Loucy (cell line): ENCODE data around the gene ACSF3.
"Not testable (repeated sequence)": the region's sequence is repeated elsewhere in the genome, so short reads cannot be mapped to it uniquely, and the experiment has no call there.

Source experiments
- EZH2phosphoT487 ChIP-seq: fragments of 200-600 bp; IDR thresholded peaks from 2 replicates; pipeline ENCODE4 v1.6.1; 2018; ENCODE audit warnings: antibody characterized with exemption, mild to moderate bottlenecking, moderate library complexity, borderline replicate concordance
- TF ChIP-seq, protein P1 (sequence below): fragments of 200-600 bp; sonication (generic); conservative IDR thresholded peaks from 2 replicates; pipeline ENCODE4 v1.5.1; 2014; ENCODE audit warnings: mild to moderate bottlenecking, antibody characterized with exemption, low read length

- TF ChIP-seq, protein P1, sequence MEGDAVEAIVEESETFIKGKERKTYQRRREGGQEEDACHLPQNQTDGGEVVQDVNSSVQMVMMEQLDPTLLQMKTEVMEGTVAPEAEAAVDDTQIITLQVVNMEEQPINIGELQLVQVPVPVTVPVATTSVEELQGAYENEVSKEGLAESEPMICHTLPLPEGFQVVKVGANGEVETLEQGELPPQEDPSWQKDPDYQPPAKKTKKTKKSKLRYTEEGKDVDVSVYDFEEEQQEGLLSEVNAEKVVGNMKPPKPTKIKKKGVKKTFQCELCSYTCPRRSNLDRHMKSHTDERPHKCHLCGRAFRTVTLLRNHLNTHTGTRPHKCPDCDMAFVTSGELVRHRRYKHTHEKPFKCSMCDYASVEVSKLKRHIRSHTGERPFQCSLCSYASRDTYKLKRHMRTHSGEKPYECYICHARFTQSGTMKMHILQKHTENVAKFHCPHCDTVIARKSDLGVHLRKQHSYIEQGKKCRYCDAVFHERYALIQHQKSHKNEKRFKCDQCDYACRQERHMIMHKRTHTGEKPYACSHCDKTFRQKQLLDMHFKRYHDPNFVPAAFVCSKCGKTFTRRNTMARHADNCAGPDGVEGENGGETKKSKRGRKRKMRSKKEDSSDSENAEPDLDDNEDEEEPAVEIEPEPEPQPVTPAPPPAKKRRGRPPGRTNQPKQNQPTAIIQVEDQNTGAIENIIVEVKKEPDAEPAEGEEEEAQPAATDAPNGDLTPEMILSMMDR = not testable (repeated sequence)
- TF ChIP-seq EZH2phosphoT487 = not testable (repeated sequence)
These were observed 92.4 kb downstream of the ACSF3 start for GRCh38 chr16:89185887-89186592.
